ENCODE data around the gene KLK13. TPM values are rescaled to one million over a fixed set of nuclear protein-coding genes. Genes with fewer than 3 reads are reported as not detected.

The KLK13 gene
- total RNA-seq, 1 donor from 2014 or later = 1.1 TPM

DNA sequence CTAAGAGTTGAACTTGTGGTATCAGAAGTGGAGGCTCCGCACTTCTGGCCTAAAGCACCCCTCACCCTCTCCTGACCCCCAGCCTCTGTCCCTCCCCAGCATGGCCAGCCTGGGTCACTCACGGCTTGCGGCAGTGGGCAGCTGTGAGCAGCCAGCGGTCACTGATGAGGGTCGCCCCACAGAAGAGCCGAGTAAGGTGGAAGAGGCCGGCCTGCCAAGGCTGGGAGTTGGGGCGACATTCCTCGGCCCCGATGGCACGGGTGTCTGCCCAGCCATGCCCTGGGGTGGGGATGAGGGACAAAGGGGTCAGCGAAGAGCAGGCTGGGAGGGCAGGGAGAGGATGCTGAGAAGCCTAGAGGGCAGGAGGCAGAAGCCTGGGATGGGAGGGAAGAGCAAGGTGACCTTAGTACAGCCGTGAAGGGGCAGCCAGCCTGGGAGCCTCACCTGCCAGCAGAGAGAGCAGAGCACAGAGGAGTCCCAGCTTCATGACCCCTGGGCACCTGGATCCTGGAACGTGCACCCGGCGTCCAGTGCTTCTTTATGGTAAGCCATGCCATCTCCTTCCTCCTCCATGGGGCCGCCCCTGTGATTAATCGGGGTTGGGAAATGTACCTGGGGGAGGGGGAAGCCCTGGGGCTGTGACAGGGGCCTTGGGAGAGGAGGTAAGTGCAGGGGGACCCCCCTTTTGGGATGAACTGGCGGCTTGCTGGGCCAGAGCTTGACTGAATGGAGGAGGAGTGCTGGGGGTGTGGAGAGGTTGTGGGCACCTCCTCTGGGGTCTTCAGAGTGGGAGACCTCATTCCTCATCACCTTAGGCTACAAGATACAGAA lies 55.6 kb downstream of the KLK13 start:
- H3K27ac Mint-ChIP-seq = no peak overlapping the region
- H3K27me3 Mint-ChIP-seq = peaks cover 72% of the 10 kb centered on the region
- no peaks in the 10 kb centered on the region for H3K9me3 Mint-ChIP-seq (ENCODE audit: low read depth)
- no peak for DNase-seq (ENCODE audit: low spot score, unreplicated experiment)
- H3K4me3 Mint-ChIP-seq (ENCODE audit: low read depth) = no peak overlapping the region
- no peaks in the 10 kb centered on the region for H3K4me1 Mint-ChIP-seq (ENCODE audit: low read depth)
- TF ChIP-seq, protein P1, sequence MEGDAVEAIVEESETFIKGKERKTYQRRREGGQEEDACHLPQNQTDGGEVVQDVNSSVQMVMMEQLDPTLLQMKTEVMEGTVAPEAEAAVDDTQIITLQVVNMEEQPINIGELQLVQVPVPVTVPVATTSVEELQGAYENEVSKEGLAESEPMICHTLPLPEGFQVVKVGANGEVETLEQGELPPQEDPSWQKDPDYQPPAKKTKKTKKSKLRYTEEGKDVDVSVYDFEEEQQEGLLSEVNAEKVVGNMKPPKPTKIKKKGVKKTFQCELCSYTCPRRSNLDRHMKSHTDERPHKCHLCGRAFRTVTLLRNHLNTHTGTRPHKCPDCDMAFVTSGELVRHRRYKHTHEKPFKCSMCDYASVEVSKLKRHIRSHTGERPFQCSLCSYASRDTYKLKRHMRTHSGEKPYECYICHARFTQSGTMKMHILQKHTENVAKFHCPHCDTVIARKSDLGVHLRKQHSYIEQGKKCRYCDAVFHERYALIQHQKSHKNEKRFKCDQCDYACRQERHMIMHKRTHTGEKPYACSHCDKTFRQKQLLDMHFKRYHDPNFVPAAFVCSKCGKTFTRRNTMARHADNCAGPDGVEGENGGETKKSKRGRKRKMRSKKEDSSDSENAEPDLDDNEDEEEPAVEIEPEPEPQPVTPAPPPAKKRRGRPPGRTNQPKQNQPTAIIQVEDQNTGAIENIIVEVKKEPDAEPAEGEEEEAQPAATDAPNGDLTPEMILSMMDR (IDR thresholded peaks at IDR 0.05; ENCODE audit: unreplicated experiment) = no peak
- no peaks in the 10 kb centered on the region for H3K36me3 Mint-ChIP-seq (ENCODE audit: insufficient read depth)

DNA sequence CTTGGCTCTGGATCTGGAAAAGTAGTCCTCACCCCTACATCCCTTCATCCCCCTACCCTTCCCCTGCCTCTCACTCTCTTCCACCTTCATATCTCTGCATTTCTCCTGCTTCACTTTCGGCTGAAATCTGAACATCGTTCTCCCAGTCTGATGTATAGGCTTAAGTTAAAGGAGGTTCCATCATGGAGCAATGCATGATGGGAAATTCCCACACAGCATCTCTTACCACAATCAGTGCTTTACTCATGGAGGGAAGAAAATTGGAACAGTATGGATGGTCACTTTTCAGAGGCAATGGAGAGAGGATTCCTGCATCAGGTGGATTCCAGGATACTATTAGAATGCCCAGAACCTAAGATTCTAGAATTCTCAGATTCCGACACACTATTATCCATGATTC lies 57.4 kb downstream of the KLK13 start:
- H3K9me3 Mint-ChIP-seq (ENCODE audit: low read depth) = no peaks in the 10 kb centered on the region
- no peaks in the 10 kb centered on the region for H3K36me3 Mint-ChIP-seq (ENCODE audit: insufficient read depth)
- H3K4me3 Mint-ChIP-seq (ENCODE audit: low read depth) = no peak overlapping the region
- DNase-seq (ENCODE audit: low spot score, unreplicated experiment) = no peak
- H3K4me1 Mint-ChIP-seq (ENCODE audit: low read depth) = no peaks in the 10 kb centered on the region
- H3K27ac Mint-ChIP-seq = no peak overlapping the region
- TF ChIP-seq, protein P1 (IDR thresholded peaks at IDR 0.05; ENCODE audit: unreplicated experiment) = no peak
- H3K27me3 Mint-ChIP-seq = peaks cover 66% of the 10 kb centered on the region

DNA sequence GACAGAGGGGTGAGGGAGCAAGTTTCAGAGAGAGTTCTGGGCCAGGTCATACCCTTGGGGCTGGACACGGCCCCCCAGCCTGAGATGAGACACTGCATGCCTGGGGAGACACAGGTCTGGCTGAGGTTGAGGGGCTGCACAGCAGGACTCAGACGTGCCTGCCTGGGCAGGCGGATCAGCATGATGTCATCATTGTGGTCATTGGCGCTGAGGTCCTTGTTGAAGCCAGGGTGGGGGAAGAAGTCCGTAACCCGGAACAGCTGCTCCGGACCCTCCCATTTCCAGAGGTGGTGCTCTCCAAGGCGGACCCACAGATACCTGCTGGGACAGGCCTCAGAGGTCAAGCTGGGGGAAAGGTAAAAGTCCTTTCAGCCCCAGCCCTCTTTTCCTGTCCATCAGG lies 58.5 kb downstream of the KLK13 start:
- no peak overlapping the region for H3K27ac Mint-ChIP-seq
- TF ChIP-seq, protein P1 (IDR thresholded peaks at IDR 0.05; ENCODE audit: unreplicated experiment) = no peak
- no peaks in the 10 kb centered on the region for H3K9me3 Mint-ChIP-seq (ENCODE audit: low read depth)
- peaks cover 3% of the 10 kb centered on the region for H3K4me1 Mint-ChIP-seq (ENCODE audit: low read depth)
- H3K27me3 Mint-ChIP-seq = peaks cover 74% of the 10 kb centered on the region
- DNase-seq (ENCODE audit: low spot score, unreplicated experiment) = no peak
- H3K4me3 Mint-ChIP-seq (ENCODE audit: low read depth) = no peak overlapping the region
- H3K36me3 Mint-ChIP-seq (ENCODE audit: insufficient read depth) = no peaks in the 10 kb centered on the region

Other genes with a start within 250 kb of the KLK13 start
- gene KLK1, start 241.3 kb downstream of the KLK13 start, total RNA-seq = not detected in 2 replicates
- gene KLK15, start 231.5 kb downstream of the KLK13 start, total RNA-seq = not detected in 2 replicates
- gene KLK3, start 210.2 kb downstream of the KLK13 start, total RNA-seq = not detected in 2 replicates
- not detected in 2 replicates for gene KLK2, start 191.7 kb downstream of the KLK13 start, total RNA-seq
- gene KLK4, start 153.7 kb downstream of the KLK13 start, total RNA-seq = not detected in 2 replicates
- not detected in 2 replicates for gene KLK5, start 112.1 kb downstream of the KLK13 start, total RNA-seq
- gene KLK6, start 95.5 kb downstream of the KLK13 start, total RNA-seq = 0.62 and 1.2 TPM in 2 replicates
- gene KLK7, start 81.2 kb downstream of the KLK13 start, total RNA-seq = not detected in 2 replicates
- not detected in 2 replicates for gene KLK8, start 63.5 kb downstream of the KLK13 start, total RNA-seq
- gene KLK10, start 45.4 kb downstream of the KLK13 start, total RNA-seq = not detected in 2 replicates
- not detected in 2 replicates for gene KLK11, start 38.5 kb downstream of the KLK13 start, total RNA-seq
- gene KLK12, start 30.1 kb downstream of the KLK13 start, total RNA-seq = 0.44 and 1.0 TPM in 2 replicates
- gene KLK14, start 17.8 kb upstream of the KLK13 start, total RNA-seq = 0.62 and 0.89 TPM in 2 replicates
- 7.4 and 7.8 TPM in 2 replicates for gene CTU1, start 43.3 kb upstream of the KLK13 start, total RNA-seq
- gene SIGLEC9, start 59.8 kb upstream of the KLK13 start, total RNA-seq = not detected in 2 replicates
- not detected in 2 replicates for gene SIGLEC7, start 77.2 kb upstream of the KLK13 start, total RNA-seq
- not detected in 2 replicates for gene CD33, start 160.0 kb upstream of the KLK13 start, total RNA-seq
- not detected in 2 replicates for gene SIGLECL1, start 186.0 kb upstream of the KLK13 start, total RNA-seq
- 44.8 and 44.9 TPM in 2 replicates for gene IGLON5, start 246.6 kb upstream of the KLK13 start, total RNA-seq

Measured in progenitor cell of endocrine pancreas (in vitro differentiated cells).